ENCODE measurements around the gene OGDH. TPM values are rescaled to one million over a fixed set of nuclear protein-coding genes. Genes with fewer than 3 reads are reported as not detected.

OGDH gene
- total and polyA plus RNA-seq, 2 of the 13 experiments (the other 11 are each of a cell fraction or from before 2014, with no cell fraction given), result 17.4 to 25.4 TPM

GRCh38 chr7:44748948-44749731 lies 142.7 kb downstream of the OGDH start (continued):
- TF ChIP-seq ZNF558 (CRISPR knock-in tag; IDR thresholded peaks at IDR 0.05; ENCODE audit: borderline replicate concordance), result no peak
- TF ChIP-seq, protein P1, sequence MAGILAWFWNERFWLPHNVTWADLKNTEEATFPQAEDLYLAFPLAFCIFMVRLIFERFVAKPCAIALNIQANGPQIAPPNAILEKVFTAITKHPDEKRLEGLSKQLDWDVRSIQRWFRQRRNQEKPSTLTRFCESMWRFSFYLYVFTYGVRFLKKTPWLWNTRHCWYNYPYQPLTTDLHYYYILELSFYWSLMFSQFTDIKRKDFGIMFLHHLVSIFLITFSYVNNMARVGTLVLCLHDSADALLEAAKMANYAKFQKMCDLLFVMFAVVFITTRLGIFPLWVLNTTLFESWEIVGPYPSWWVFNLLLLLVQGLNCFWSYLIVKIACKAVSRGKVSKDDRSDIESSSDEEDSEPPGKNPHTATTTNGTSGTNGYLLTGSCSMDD (CRISPR knock-in tag; IDR thresholded peaks at IDR 0.05), result no peak
- TF ChIP-seq IKZF5 (CRISPR knock-in tag; IDR thresholded peaks at IDR 0.05), result no peak
- TF ChIP-seq FOXA3 (CRISPR knock-in tag; IDR thresholded peaks at IDR 0.05), result no peak
- 0 out of 2 replicates have a peak, but pooled peaks have one; percentile 73 for TF ChIP-seq ZNF142 (CRISPR knock-in tag; IDR thresholded peaks at IDR 0.05)
- no peak for TF ChIP-seq ZZZ3 (CRISPR knock-in tag; IDR thresholded peaks at IDR 0.05; ENCODE audit: borderline replicate concordance)
- no peak for TF ChIP-seq KMT2A (CRISPR knock-in tag; IDR thresholded peaks at IDR 0.05)
- no peak for TF ChIP-seq FOXC1 (CRISPR knock-in tag; IDR thresholded peaks at IDR 0.05; ENCODE audit: borderline replicate concordance)
- TF ChIP-seq, protein P2, sequence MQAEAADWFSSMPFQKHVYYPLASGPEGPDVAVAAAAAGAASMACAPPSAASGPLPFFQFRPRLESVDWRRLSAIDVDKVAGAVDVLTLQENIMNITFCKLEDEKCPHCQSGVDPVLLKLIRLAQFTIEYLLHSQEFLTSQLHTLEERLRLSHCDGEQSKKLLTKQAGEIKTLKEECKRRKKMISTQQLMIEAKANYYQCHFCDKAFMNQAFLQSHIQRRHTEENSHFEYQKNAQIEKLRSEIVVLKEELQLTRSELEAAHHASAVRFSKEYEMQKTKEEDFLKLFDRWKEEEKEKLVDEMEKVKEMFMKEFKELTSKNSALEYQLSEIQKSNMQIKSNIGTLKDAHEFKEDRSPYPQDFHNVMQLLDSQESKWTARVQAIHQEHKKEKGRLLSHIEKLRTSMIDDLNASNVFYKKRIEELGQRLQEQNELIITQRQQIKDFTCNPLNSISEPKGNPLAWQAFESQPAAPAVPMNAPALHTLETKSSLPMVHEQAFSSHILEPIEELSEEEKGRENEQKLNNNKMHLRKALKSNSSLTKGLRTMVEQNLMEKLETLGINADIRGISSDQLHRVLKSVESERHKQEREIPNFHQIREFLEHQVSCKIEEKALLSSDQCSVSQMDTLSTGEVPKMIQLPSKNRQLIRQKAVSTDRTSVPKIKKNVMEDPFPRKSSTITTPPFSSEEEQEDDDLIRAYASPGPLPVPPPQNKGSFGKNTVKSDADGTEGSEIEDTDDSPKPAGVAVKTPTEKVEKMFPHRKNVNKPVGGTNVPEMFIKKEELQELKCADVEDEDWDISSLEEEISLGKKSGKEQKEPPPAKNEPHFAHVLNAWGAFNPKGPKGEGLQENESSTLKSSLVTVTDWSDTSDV (CRISPR knock-in tag; IDR thresholded peaks at IDR 0.05), result no peak
- TF ChIP-seq ZSCAN29 (CRISPR knock-in tag; conservative IDR thresholded peaks at IDR 0.05), result no peak
- TF ChIP-seq ZEB1 (IDR thresholded peaks at IDR 0.05; ENCODE audit: insufficient replicate concordance, low read depth), result peak; percentile 63
- no peak for TF ChIP-seq PHF20 (CRISPR knock-in tag; IDR thresholded peaks at IDR 0.05)
- 0 out of 2 replicates have a peak, but pooled peaks have one; percentile 25 for TF ChIP-seq ZNF839 (CRISPR knock-in tag; IDR thresholded peaks at IDR 0.05; ENCODE audit: borderline replicate concordance)
- no peak for TF ChIP-seq RFXAP (CRISPR knock-in tag; IDR thresholded peaks at IDR 0.05; ENCODE audit: borderline replicate concordance)
